ENCODE measurements around the gene MRNIP. TPM values are rescaled to one million over a fixed set of nuclear protein-coding genes. Genes with fewer than 3 reads are reported as not detected.
A peak's percentile ranks its signal among the peaks of the same experiment; 100 is the strongest.

The MRNIP gene
- total RNA-seq, 1 donor from 2014 or later: 40.5 TPM

DNA sequence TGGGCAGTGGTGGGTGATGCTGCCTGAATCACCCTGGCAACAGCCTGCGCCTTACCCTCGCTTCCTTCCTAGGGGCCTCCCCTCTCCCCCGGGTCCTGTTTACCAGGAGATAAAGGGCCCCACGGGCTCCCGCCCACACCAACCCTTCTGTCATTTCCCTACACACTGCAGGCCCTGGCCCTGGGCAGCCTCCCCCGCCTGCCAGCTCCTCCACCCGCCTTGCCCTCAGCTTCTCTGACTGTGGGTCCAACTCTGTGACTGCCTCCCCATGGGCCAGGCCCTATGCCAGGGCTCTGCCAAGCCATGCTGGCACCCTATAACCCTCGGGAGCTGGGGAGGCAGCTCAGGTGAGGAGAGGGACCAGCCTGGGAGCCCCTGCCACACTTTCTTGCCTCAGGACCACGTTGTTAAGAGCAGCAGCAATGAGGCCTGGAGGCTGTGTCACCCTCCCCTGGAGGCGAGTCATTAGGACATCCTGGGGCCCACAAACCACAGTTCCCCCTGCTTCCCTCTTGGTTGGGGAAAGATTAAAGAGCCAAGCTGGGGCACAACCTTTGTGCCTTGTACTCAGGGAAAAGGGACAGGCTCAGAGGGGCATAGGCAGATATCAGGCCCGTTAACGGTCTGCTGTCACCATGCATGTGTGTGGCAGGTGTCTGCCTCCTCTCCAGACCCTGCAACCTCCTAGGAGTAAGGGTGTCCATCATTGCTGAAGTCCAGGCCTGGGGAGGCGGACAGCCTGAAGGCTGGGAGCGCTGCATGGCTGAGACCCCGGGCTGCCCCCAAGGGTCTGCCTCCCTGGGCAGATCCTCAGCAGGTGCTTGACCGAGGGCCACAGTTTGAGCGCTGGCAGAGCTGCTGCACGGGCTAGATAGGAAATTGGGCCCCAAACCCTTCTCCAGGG lies 54.7 kb downstream of the MRNIP start:
- DNase-seq (ENCODE audit: low spot score): peak; percentile 44

DNA sequence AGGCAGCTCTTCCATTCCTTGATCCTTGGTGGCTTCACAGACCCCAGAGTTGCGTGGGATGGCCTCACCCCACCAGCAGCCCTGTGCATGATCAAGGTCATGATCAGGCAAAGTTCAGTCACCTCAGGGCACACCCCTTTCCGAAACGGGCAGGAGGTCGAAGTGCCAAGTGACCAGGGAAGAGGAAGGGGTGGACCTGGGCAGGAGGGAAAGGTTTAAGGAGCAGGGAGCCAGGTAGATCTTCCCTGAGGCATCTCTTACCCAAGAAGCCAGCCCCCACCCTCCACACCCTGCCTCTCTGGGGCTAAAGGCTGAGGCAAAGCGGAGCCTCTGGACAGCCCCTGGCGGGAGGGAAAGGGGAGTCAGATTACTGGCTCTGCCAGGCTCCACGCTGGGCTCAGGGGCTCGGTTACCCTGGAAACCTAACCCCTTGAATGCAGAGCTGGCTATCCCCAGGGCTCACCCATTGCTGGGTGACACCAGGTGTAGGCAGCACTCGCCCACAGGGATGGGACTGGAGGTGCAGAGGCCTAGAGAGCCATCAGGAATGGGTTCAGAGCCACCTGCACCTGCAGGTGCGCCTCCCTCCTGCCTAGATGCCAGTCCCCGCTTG lies 55.6 kb downstream of the MRNIP start:
- DNase-seq (ENCODE audit: low spot score): no peak

DNA sequence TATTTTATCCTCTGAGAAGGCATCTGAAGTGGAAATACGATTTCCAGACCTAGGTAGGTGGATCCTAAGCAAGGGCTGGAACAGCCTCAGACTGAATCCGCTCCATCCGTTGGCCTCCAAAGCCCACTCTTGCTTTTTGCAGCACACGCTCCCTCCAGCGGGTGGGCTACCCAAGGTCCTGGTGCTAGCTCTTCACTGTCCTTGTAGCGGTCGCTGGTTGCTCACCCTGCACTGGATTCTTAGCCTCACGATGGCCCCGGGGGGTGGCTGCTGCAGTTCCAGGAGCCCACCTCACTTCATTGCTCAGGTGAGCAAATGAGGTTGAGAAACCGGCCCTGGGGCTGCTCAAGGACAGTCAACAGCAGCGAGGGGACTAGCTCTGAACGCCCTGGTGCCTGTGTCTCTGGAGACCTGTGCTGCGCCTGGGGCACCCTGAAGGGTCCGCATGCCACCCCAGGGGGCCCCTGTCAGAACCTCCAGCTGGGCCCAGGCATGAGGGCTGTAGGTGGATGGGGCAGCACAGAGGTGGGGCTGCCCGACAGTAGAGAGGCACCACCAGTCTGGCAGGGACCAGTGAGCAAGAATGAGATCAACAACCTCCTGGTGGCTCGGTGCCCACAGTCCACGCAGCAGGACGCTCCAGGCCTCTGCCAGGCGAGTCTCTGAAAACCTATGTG lies 56.3 kb downstream of the MRNIP start:
- no peak for DNase-seq (ENCODE audit: low spot score)

DNA sequence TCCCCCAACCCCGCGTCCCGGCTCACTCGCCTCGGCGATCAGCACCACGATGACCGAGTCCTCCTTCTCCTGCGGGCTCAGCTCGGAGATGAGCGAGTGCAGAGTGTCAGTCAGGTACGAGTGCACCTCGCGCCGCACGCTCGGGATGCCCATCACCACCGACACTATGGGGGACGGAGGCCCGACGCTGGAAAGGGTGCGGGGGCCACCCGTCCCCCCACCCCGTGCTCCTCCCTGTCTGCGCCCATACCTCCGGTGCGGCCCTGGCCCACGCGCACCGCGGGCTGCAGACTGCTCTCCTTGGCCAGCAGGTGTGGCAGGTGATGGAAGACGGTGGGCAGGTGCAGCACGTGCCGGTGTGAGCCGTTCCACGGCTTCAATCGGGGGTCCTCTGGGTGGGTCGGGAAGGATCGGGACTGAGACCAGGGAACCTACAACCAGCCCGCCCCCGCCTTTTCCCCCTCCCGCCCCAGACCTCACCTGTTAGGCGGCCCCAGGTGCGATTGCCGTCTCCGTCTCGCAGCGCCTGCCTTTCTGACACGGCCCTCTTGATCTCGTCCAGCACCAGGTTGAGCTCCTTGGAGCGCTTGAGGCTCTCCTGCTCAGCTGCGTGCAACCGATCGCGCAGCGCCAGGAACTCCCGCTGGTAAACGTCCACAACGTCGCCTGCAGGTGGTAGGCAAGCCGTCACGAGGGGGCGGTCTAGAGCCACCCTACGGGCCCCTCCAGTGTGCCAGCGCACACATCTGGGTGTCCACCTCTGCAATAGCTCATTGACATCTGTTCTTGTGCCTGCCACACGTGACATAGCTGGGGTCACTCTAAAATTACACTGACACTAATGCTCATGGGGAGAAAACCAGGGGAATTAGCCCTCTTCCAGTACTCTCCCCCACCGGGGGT lies 57.1 kb downstream of the MRNIP start:
- DNase-seq (ENCODE audit: low spot score): peak; percentile 76

DNA sequence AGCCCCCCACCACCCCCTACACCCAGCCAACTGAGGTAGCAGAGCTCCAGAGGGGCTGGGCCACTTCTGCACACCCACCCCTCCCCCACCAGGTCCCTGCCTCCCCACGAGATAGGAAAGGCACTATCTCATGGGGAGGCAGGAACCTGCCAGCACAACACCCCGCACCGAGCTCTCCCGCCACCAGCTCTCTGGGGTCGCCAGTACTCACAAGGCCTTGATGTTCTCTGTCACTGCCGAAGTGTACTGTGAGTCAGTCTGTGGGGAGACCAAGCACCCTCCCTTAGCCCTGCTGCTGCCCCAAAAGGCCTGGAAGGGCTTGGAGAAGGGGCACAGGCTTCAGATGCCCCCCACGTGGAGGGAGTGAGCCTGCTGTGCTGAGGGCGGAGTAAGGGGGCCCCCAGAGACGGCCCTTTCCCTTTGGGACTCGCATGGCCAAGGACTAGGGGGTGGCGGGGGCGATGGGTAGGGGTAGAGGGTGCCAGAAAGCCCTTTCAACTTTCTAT lies 57.9 kb downstream of the MRNIP start:
- no peak for DNase-seq (ENCODE audit: low spot score)

DNA sequence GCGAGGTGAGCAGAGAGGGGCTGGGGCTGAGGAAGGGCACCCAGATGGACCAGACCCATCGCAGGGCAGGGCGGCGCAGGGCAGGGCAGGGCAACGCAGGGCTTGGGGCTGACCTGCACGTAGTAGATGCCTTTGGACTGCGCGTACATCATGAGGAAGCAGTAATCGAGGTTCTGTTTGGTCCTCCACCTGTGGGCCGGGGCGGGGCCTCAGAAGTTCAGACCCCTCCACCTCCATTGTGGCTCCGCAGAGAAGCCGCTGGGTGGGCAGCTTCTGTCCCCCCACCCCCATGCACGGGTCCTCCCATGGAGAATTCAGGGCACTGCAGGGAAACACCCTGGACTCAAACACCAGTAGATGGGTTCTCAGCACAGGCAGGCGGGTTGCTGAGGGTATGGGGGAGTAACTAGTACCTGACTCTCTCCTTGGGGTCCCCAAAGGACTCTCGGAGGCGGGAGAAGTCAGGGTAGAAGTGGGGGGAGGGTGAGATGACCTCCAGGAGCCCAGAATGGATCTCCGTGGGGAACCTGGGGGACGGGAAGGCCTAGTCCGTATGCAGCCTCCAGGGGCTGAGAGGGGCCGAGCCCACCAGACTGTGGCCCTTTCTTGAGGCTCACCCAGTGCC lies 58.4 kb downstream of the MRNIP start:
- DNase-seq (ENCODE audit: low spot score): no peak

DNA sequence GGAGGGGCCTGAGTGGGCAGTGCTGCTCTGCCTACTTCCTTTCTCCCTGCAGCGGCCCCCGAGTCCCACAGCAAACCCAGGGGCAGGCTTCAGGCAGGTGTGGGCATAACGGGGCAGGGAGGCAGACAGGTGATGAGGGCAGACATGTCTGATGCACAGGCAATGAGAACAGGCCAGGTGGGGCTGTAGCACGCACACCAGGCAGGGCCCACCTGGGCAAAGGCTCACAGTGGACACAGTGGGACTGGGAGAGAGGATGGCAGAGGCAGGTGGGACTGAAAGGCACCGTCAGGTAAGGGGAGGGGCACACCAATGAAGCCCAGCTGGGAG lies 59.0 kb downstream of the MRNIP start:
- DNase-seq (ENCODE audit: low spot score): no peak

DNA sequence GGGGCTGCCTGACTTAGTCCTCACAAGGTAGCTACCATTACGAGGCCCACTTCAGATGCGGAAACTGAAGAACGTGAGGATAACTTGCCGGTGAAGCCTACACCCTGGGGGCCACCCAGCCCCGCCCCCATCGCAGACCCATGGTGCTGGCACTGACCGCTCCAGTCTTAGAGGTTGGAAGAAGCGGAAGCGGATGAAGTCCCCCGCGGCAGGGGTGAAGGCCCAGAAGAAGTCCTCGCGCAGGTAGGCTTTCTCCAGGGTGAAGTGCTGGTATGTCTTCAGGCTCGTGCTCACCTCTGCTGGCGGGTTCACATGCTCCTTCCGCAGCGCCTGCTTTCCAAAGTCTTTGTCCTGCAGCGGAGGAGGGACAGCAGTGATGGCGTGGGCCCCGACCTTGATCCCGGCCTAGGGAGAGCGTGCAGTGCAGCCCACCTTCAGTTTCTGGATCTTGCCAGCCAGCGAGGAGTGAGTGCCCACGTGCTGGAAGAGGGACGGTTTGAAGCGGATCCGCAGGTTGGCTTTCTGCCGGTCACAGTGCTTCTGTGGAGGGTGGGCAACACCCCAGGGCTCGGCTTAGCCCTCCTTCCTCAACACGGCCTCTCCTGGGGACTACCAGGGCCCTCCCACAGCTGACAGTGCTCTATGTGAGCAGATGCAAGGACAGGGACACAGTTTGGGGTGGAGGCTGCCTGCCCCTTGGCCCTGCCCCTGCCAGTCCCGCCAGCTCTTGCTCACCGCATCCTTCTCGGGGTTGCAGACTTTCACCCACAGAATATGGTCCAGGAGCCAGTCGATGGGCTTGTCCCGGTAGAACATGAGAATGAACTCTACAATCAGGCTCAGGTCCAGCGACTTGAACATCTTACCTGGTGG lies 59.6 kb downstream of the MRNIP start:
- DNase-seq (ENCODE audit: low spot score): peak; percentile 43

DNA sequence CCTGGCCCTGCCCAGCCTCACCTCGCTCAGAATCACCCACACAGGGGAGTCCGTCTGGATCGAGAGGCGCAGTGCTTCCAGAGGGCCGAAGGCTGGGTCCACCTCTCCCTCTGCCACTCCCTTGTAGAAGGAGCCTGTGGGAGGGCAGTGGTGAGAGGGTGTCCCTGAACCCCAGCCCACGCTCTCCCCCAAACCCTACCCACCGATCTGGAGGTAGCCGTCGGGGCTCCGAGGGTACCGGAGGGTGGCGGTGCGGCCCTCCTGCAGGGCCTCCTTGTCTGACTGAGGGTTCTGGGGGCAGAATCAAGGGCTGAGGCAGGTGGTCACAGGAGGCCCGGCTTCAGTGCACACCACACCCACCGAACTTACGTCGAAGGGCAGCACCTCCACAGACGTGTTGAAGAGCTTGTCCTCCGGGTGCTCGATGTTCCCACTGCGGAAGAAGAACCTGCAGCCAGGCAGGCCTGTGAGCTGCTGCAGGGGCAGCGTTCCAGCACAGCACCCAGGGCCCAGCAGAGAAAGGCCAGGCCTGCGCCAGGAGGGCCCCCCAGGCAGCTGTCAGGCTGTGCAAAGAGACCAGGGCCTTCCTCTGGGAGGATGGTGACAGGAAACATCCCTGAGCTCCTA lies 60.4 kb downstream of the MRNIP start:
- DNase-seq (ENCODE audit: low spot score): no peak

DNA sequence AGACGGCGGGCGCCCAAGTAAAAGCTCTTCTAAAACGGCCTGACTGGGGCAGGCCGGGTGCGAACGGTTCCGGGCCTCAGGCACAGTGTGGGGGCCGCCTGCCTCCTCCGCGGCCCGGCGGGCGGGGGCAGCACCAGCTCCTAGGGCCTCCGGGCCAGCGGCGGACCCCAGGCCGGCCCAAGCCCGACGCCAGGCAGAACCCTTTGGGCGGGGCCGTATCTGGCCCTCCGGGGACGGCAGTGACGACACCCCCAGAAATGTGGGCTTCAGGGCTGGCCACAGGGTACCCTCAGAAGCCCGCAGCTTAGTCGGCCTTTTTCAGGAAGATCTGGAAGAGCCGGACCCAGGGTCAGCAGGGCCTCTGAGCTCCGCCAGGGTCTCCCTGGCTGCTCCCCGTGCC lies 60.9 kb downstream of the MRNIP start:
- no peak for DNase-seq (ENCODE audit: low spot score)

DNA sequence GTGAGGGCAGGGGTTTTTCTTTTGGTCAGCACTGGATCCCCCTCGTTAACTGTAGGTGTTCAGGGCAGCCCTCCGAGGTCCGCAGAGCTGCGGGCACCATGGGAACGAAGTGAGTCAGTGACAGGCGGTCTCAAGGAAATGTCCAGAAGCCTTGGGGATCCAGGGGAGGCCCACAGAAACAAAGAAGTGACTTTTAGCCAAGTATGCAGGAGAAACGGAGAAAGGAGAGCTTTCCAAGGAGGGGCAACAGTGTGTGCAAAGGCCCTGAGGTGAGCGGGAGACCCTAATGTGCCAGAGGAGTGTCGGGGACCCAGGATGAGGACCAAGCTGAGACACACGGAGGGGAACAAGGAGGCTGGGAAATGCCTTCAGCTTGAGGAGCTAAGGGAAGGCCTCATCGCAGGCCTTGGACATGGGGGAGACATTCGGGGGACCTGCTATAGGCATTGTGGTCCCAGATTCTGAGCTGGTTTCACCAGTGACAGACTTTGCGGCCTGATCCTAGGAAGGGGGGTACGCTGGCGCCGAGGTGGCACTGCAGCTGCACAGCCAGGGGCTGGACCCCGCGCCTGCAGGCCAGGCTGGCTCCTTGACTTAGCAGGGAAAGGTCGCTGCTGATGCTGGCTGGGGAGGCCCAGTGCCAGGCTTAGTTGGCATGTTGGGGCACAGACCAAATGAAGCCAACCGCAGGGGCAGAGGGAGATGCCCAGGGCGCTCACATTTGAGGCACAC lies 61.6 kb downstream of the MRNIP start:
- DNase-seq (ENCODE audit: low spot score): peak; percentile 44

DNA sequence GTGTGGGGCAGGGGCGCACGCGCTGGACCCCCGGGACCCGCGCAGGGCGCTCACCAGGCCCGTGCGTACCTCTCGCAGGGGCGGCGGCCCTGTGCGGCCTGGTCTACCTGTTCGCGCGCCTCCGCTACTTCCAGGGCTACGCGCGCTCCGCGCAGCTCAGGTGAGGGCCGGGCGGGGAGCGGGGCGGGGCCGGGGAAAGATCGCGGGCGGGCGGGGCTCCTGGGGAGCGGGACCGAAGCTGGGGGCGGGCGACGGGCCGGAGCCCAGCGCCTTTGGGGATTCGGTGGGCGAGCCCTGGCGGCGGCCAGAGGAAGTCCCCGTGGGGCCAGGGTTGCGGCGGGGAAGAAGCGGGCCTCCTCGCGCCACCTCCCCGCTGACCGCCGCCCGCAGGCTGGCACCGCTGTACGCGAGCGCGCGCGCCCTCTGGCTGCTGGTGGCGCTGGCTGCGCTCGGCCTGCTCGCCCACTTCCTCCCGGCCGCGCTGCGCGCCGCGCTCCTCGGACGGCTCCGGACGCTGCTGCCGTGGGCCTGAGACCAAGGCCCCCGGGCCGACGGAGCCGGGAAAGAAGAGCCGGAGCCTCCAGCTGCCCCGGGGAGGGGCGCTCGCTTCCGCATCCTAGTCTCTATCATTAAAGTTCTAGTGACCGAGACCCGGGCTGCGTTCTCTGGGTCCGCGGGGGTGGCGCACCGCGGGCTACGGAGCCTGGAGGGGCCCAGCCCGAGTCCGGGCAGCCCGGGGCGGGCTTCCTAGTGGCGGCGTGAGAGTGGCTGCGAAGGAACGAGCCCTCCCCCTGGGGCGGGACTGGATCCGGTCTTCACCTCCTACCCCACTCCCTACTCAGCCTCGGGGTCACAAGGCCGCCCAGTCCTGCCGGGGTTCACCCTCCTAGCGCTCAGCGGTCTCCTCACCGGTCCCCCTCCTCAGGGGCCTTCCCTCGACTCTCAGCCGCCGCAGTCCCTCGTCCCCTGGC lies 62.5 kb downstream of the MRNIP start:
- DNase-seq (ENCODE audit: low spot score): peak; percentile 80

DNA sequence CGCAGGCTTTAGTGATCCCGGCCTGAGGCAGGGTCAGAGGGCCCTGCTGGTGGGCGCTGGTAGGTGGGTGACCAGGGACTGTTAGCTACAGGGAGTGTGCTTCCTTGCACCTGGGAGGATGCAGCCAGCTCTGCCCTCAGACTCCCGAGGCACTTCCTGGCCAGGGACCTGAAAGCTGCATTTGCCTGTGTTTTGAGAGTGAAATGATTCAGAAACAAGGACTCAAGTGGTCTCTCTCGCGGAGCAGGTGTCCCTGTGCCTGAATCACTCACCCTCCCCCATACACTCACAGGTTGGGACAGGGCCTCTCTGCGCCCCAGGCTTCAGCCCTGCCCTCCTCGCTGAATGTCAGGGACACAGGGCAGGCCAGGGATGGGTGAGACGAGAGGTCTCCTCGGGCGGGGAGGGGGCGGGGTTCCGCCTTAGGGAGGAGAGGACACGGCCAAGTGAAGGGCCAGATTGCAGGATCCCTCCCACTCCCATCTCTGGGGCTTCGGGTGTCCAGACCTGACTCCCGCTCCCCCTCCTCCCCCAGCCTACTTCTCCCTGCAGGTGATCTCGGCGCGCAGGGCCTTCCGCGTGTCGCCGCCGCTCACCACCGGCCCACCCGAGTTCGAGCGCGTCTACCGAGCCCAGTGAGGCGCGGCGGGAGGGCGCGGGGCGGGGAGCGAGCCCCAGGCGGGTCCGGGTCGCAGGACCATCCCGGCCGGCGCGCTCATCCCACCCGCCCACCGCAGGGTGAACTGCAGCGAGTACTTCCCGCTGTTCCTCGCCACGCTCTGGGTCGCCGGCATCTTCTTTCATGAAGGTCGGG lies 63.4 kb downstream of the MRNIP start:
- DNase-seq (ENCODE audit: low spot score): peak; percentile 54

DNA sequence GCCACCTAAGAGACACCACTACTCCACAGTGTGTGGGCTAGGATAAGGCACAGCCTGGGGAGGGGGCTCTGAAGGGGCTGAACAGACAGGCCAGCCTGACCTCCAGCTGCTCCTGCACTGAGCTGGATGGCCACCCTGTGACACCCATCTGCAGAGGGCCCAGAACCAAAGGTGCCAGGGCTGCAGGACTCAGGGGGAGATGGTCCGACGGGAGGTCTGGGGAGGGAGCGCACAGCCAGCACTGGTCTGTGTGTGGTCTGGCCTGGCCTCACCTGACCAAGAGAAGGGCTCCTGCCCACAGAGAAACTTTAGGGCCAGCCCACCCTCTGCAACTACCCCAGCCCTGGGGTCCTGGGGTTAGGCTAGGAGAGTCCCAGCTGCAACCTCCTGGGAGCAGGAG lies 64.0 kb downstream of the MRNIP start:
- DNase-seq (ENCODE audit: low spot score): no peak

DNA sequence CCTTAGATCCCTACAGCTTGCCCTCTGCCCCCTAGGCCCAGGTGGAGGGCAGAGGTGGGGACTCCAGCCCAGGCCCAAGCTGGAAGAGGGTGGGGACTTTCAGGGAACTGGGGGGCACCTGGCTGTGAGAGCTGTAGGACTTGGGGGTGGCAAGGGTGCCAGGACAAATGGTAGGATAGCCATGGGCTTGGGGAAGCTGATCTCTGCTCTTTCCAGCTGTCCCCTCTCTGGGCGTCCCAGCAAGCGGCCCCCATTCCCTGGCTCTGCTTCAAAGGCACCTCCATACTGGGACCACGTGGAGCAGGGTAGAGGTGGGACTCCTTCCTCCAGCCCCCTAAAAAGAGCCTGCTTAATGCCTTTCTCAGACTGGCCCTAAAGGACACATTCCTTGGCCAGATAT lies 64.4 kb downstream of the MRNIP start:
- peak; percentile 42 for DNase-seq (ENCODE audit: low spot score)

DNA sequence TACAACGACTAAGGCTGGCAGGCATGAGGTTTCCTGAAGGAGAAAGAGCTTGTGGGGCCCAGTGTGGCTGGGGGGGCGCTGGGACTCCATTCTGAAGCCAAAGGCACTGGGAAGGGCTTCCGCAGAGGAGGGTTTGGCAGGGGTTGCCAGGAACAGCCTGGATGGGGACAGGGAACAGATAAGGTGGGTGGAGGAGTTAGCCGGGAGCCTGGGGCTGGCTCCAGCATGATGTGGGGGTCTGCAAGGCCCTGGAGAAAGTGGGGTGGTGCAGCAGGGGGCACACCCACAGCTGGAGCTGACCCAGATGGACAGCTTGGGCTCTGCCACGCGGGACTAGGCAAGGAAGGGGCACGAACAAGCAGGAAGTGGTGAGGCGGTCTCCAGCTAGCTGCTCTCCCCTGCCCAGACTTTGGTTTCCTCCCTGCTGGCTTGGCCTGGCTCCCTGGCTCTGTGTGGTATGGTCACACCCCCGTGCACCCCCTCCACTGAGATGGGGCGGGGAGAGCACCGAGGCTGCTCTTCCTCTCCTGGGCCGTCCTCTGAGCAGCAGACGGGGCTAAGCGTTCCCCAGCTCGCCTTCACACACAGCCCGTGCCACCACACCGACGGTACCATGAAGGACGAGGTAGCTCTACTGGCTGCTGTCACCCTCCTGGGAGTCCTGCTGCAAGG lies 65.0 kb downstream of the MRNIP start, which contains the start of gene LTC4S:
Gene LTC4S, plus strand, starts transcription at position 519 of the 672 bp plus-strand sequence. Its CDS starts 95 bp downstream, at position 614.
- peak; percentile 88 for DNase-seq (ENCODE audit: low spot score)
